H9 (cell line): ENCODE results near the gene SLC24A1. TPM values are rescaled to one million over a fixed set of nuclear protein-coding genes. Genes with fewer than 3 reads are reported as not detected.

ENCODE experiments used
- DNase-seq: peaks from one replicate; pipeline ENCODE4 v3.0.0-alpha.2; 2017
- H2AFZ ChIP-seq: one replicate; pipeline ENCODE4 v1.6.1; 2013; ENCODE audit warnings: mild to moderate bottlenecking, low read length, control low read depth, moderate library complexity
- H2AK5ac ChIP-seq: 2 replicates; pipeline ENCODE4 v1.6.1; 2013; ENCODE audit warnings: low read length, control low read depth, mixed read lengths; ENCODE audit not compliant: insufficient read length
- H2BK120ac ChIP-seq: one replicate; pipeline ENCODE4 v1.6.1; 2013; ENCODE audit warnings: low read depth, mild to moderate bottlenecking, low read length, control low read depth, inconsistent platforms; ENCODE audit not compliant: poor library complexity, severe bottlenecking
- H2BK12ac ChIP-seq: 2 replicates; pipeline ENCODE4 v1.6.1; 2013; ENCODE audit warnings: low read length, control low read depth, mixed read lengths, low read depth; ENCODE audit not compliant: insufficient read length
- H2BK15ac ChIP-seq: 2 replicates; pipeline ENCODE4 v1.6.1; 2013; ENCODE audit warnings: low read depth, low read length, control low read depth
- H2BK20ac ChIP-seq: one replicate; pipeline ENCODE4 v1.6.1; 2013; ENCODE audit warnings: low read depth, mild to moderate bottlenecking, low read length, control low read depth, inconsistent platforms; ENCODE audit not compliant: poor library complexity, severe bottlenecking
- H2BK5ac ChIP-seq: 2 replicates; pipeline ENCODE4 v1.6.1; 2013; ENCODE audit warnings: low read length, control low read depth, mixed read lengths; ENCODE audit not compliant: insufficient read length
- H3K14ac ChIP-seq: 2 replicates; pipeline ENCODE4 v1.6.1; 2013; ENCODE audit warnings: low read length, control low read depth; ENCODE audit not compliant: insufficient read depth
- H3K18ac ChIP-seq: 2 replicates; pipeline ENCODE4 v1.6.1; 2013; ENCODE audit warnings: low read depth, mild to moderate bottlenecking, mixed read lengths, low read length, control low read depth; ENCODE audit not compliant: insufficient read length
- H3K23ac ChIP-seq: 2 replicates; pipeline ENCODE4 v1.6.1; 2013; ENCODE audit warnings: low read length, control low read depth, mixed read lengths, low read depth; ENCODE audit not compliant: insufficient read length
- H3K23me2 ChIP-seq: 2 replicates; pipeline ENCODE4 v1.6.1; 2013; ENCODE audit warnings: low read depth, mild to moderate bottlenecking, mixed read lengths, low read length, control low read depth; ENCODE audit not compliant: insufficient read length, poor library complexity, severe bottlenecking
- H3K27ac ChIP-seq: 2 replicates; pipeline ENCODE4 v1.5.1; 2013; ENCODE audit warnings: low read length, control low read depth, mixed read lengths, low read depth; ENCODE audit not compliant: insufficient read length
- H3K27me3 ChIP-seq: 2 replicates; pipeline ENCODE4 v1.6.1; 2013; ENCODE audit warnings: low read length, control low read depth, inconsistent platforms; ENCODE audit not compliant: insufficient read depth
- H3K4ac ChIP-seq: 2 replicates; pipeline ENCODE4 v1.6.1; 2013; ENCODE audit warnings: low read depth, mild to moderate bottlenecking, control low read depth, inconsistent platforms, low read length, moderate library complexity
- H3K4me1 ChIP-seq: 2 replicates; pipeline ENCODE4 v1.6.1; 2013; ENCODE audit warnings: low read length, control low read depth, inconsistent platforms; ENCODE audit not compliant: insufficient read depth
- H3K4me2 ChIP-seq: 2 replicates; pipeline ENCODE4 v1.6.1; 2013; ENCODE audit warnings: low read length, control low read depth, mixed read lengths; ENCODE audit not compliant: insufficient read length, insufficient read depth
- H3K56ac ChIP-seq: 2 replicates; pipeline ENCODE4 v1.6.1; 2013; ENCODE audit warnings: low read depth, mild to moderate bottlenecking, mixed read lengths, low read length, control low read depth; ENCODE audit not compliant: insufficient read length
- H3K79me1 ChIP-seq: 2 replicates; pipeline ENCODE4 v1.6.1; 2013; ENCODE audit warnings: low read depth, mild to moderate bottlenecking, moderate library complexity, low read length, control low read depth, inconsistent platforms; ENCODE audit not compliant: insufficient read depth, poor library complexity, severe bottlenecking
- H3K79me2 ChIP-seq: 2 replicates; pipeline ENCODE4 v1.6.1; 2013; ENCODE audit warnings: low read length, control low read depth, inconsistent platforms; ENCODE audit not compliant: insufficient read depth
- H3K9ac ChIP-seq: 2 replicates; pipeline ENCODE4 v1.6.1; 2013; ENCODE audit warnings: low read length, control low read depth, mixed read lengths; ENCODE audit not compliant: insufficient read length; ENCODE audit errors: extremely low read depth
- H3K9me3 ChIP-seq: one replicate; pipeline ENCODE4 v1.6.1; 2013; ENCODE audit warnings: low read depth, low read length, inconsistent platforms; ENCODE audit not compliant: control insufficient read depth
- H3T11ph ChIP-seq: one replicate; pipeline ENCODE4 v1.6.1; 2013; ENCODE audit warnings: mild to moderate bottlenecking, low read length, control low read depth, inconsistent platforms
- H4K20me1 ChIP-seq: one replicate; pipeline ENCODE4 v1.6.1; 2013; ENCODE audit not compliant: control insufficient read depth, insufficient read length, insufficient read depth
- H4K5ac ChIP-seq: 2 replicates; pipeline ENCODE4 v1.6.1; 2013; ENCODE audit warnings: low read depth, mild to moderate bottlenecking, mixed read lengths, low read length, control low read depth; ENCODE audit not compliant: insufficient read length
- H4K8ac ChIP-seq: replicated peaks from 2 replicates; pipeline ENCODE4 v1.6.1; 2013; ENCODE audit warnings: low read length, control low read depth, mixed read lengths, low read depth; ENCODE audit not compliant: insufficient read length
- H4K91ac ChIP-seq: 2 replicates; pipeline ENCODE4 v1.6.1; 2013; ENCODE audit warnings: low read depth, mild to moderate bottlenecking, moderate library complexity, mixed read lengths, low read length, control low read depth; ENCODE audit not compliant: insufficient read length
- H3K27ac Mint-ChIP-seq, 3 experiments: 2 replicates in 2 of 3; 3 replicates in 1 of 3; pipeline ENCODE4 v1.8.0; 2020 to 2021; ENCODE audit warnings: mixed read lengths in 3 of 3, mild to moderate bottlenecking in 1 of 3, moderate library complexity in 1 of 3
- H3K27me3 Mint-ChIP-seq: 2 replicates; pipeline ENCODE4 v1.8.0; 2021; ENCODE audit warnings: low read depth, mild to moderate bottlenecking, moderate library complexity, mixed read lengths
- H3K36me3 Mint-ChIP-seq, 3 experiments: 2 replicates in 2 of 3; 3 replicates in 1 of 3; pipeline ENCODE4 v1.8.0; 2020 to 2021; ENCODE audit warnings: low read depth in 3 of 3, mixed read lengths in 3 of 3; ENCODE audit not compliant: insufficient read depth in 1 of 3
- H3K4me1 Mint-ChIP-seq, 2 experiments: 2 replicates each; pipeline ENCODE4 v1.8.0; 2020; ENCODE audit warnings: mixed read lengths in 2 of 2
- H3K4me3 Mint-ChIP-seq, 2 experiments: 2 replicates in 1 of 2; 3 replicates in 1 of 2; pipeline ENCODE4 v1.8.0; 2020 to 2021; ENCODE audit warnings: mild to moderate bottlenecking in 2 of 2, mixed read lengths in 2 of 2, moderate library complexity in 1 of 2
- H3K9me3 Mint-ChIP-seq, 2 experiments: 2 replicates in 1 of 2; 3 replicates in 1 of 2; pipeline ENCODE4 v1.8.0; 2020; ENCODE audit warnings: mild to moderate bottlenecking in 2 of 2, mixed read lengths in 2 of 2, moderate library complexity in 1 of 2
- CTCF ChIP-seq: fragments of 200-600 bp; sonication (generic); conservative IDR thresholded peaks from 3 replicates; pipeline ENCODE4 v1.8.0; 2021; ENCODE audit warnings: antibody characterized with exemption, mild to moderate bottlenecking
- WGBS: extraction: QIAGEN DNeasy Blood & Tissue Kit; methylation state at CpG from one replicate; pipeline ENCODE4 v1.1.7; 2013; ENCODE audit warnings: missing lambda C conversion rate, low lambda C conversion rate, mixed read lengths; ENCODE audit not compliant: insufficient read length; ENCODE audit errors: extremely low coverage; 5-methylcytosine and 5-hydroxymethylcytosine counted together
- total RNA-seq: library from RNA; stranded (reverse); gene quantifications from 2 replicates; pipeline ENCODE4 v1.2.1, GENCODE V29; 2021

Gene SLC24A1
- total RNA-seq, 1 experiment from 2014 or later: 8.6 TPM

GRCh38 chr15:65626856-65627255 is 5.1 kb downstream of the SLC24A1 start:
- no peaks in the 10 kb centered on the region for H3K79me1 ChIP-seq
- no peak overlapping the region for H2AFZ ChIP-seq
- Mint-ChIP-seq H3K4me1 (peaks cover 4 to 6% of the 10 kb centered on the region in 2 experiments; a peak in 3 of 4 replicates), H3K36me3 (peaks cover 0 to 5% (median 0%) of the 10 kb centered on the region in 3 experiments; a peak in 2 of 7 replicates), H3K27me3 (no peaks in the 10 kb centered on the region), H3K4me3 (no peak overlapping the region), H3K9me3 (no peaks in the 10 kb centered on the region), H3K27ac (no peak overlapping the region)
- H3K79me2 ChIP-seq: no peaks in the 10 kb centered on the region
- no peaks in the 10 kb centered on the region for H3K9me3 ChIP-seq
- no peak overlapping the region for H2BK120ac ChIP-seq
- no peak overlapping the region for H3K27ac ChIP-seq
- H4K91ac ChIP-seq: no peak overlapping the region
- no peak overlapping the region for H2BK20ac ChIP-seq
- no peak overlapping the region for H3K23ac ChIP-seq
- H3K4ac ChIP-seq: no peak overlapping the region
- no peak overlapping the region for H2AK5ac ChIP-seq
- H4K5ac ChIP-seq: no peak overlapping the region
- no CpG with 5 or more reads among the region's 4 CpGs for WGBS
- no peaks in the 10 kb centered on the region for H3K23me2 ChIP-seq
- H3K4me2 ChIP-seq: no peak overlapping the region
- H2BK5ac ChIP-seq: no peak overlapping the region
- no peak overlapping the region for H3K9ac ChIP-seq
- H3K14ac ChIP-seq: no peak overlapping the region
- H3K18ac ChIP-seq: no peak overlapping the region
- TF ChIP-seq CTCF: no peak
- H4K20me1 ChIP-seq: no peaks in the 10 kb centered on the region
- H3K27me3 ChIP-seq: no peaks in the 10 kb centered on the region
- H3K56ac ChIP-seq: no peak overlapping the region
- no peak overlapping the region for H2BK12ac ChIP-seq
- H4K8ac ChIP-seq: no peak overlapping the region
- no peak overlapping the region for H3T11ph ChIP-seq
- no peak for DNase-seq
- H3K4me1 ChIP-seq: no peaks in the 10 kb centered on the region
- no peak overlapping the region for H2BK15ac ChIP-seq
